ENCODE measurements around the gene C17orf58. TPM values are rescaled to one million over a fixed set of nuclear protein-coding genes. Genes with fewer than 3 reads are reported as not detected.

Gene C17orf58
- total and polyA plus RNA-seq, 9 of the 15 experiments (the other 6 are each of a cell fraction or from before 2014, with no cell fraction given), result 8.6 to 37.4 (median 27.6) TPM

DNA sequence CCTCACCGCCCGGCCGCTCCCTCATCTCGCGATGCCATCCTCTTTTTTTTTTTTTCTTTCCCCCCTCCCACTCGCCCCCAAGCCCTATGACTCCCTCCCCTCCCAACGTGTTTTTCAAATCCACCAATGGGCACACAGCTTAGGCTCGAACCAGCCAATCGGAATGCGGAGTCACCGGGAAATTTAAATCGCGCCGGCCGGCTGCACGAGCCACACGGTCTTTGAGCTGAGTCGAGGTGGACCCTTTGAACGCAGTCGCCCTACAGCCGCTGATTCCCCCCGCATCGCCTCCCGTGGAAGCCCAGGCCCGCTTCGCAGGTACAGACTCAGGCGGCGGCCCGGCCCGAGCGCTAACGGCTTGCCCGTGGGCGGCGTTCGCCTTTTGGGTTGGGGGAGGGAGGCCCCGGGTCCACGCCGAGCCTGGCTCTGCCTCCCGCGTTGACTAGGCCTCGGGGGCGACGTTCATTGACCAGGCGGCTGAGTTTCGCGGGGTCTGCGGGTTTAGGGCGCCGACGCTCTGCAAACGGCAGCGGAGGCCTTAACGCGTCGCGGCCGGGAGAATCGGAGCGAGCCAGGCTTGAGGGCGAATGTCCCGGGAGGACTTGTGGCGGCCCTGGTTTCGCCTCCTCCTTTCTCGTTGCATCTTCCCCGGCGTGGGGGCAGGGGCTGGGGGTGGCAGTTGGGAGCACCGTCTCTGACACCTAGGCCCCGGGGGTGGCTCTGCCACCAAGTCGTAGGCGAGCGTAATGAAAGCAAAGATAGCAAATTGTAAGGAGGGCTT, 39.4 kb upstream of the C17orf58 start, which contains the start of gene KPNA2 (continued):
- TF ChIP-seq, protein P1, sequence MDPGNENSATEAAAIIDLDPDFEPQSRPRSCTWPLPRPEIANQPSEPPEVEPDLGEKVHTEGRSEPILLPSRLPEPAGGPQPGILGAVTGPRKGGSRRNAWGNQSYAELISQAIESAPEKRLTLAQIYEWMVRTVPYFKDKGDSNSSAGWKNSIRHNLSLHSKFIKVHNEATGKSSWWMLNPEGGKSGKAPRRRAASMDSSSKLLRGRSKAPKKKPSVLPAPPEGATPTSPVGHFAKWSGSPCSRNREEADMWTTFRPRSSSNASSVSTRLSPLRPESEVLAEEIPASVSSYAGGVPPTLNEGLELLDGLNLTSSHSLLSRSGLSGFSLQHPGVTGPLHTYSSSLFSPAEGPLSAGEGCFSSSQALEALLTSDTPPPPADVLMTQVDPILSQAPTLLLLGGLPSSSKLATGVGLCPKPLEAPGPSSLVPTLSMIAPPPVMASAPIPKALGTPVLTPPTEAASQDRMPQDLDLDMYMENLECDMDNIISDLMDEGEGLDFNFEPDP (CRISPR knock-in tag; IDR thresholded peaks at IDR 0.05), result no peak
- TF ChIP-seq, protein P2, sequence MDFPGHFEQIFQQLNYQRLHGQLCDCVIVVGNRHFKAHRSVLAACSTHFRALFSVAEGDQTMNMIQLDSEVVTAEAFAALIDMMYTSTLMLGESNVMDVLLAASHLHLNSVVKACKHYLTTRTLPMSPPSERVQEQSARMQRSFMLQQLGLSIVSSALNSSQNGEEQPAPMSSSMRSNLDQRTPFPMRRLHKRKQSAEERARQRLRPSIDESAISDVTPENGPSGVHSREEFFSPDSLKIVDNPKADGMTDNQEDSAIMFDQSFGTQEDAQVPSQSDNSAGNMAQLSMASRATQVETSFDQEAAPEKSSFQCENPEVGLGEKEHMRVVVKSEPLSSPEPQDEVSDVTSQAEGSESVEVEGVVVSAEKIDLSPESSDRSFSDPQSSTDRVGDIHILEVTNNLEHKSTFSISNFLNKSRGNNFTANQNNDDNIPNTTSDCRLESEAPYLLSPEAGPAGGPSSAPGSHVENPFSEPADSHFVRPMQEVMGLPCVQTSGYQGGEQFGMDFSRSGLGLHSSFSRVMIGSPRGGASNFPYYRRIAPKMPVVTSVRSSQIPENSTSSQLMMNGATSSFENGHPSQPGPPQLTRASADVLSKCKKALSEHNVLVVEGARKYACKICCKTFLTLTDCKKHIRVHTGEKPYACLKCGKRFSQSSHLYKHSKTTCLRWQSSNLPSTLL (IDR thresholded peaks at IDR 0.05), result no peak
- TF ChIP-seq CHD2 (IDR thresholded peaks at IDR 0.05; ENCODE audit: low read depth, low read length) (peak; percentile 95), RAD21 (CRISPR knock-in tag; conservative IDR thresholded peaks at IDR 0.05 in 1 of 2, IDR thresholded peaks at IDR 0.05 in 1 of 2) (no peak), SAFB (IDR thresholded peaks at IDR 0.05; ENCODE audit: borderline replicate concordance, low read depth, low read length) (no peak), BHLHE40 (IDR thresholded peaks at IDR 0.05; ENCODE audit: low read length) (peak; percentile 90), ZNF124 (CRISPR knock-in tag; IDR thresholded peaks at IDR 0.05) (no peak), PTBP1 (IDR thresholded peaks at IDR 0.05; ENCODE audit: low read depth, low read length) (no peak), SRSF7 (optimal IDR thresholded peaks at IDR 0.05; ENCODE audit: low read depth, low read length) (no peak), TEAD1 (CRISPR knock-in tag; IDR thresholded peaks at IDR 0.05) (peak in 1 of 2 experiments; percentile 90; a peak in 2 of 4 replicates), RBM17 (IDR thresholded peaks at IDR 0.05; ENCODE audit: borderline replicate concordance, low read depth, low read length) (no peak)
- TF ChIP-seq, protein P3, sequence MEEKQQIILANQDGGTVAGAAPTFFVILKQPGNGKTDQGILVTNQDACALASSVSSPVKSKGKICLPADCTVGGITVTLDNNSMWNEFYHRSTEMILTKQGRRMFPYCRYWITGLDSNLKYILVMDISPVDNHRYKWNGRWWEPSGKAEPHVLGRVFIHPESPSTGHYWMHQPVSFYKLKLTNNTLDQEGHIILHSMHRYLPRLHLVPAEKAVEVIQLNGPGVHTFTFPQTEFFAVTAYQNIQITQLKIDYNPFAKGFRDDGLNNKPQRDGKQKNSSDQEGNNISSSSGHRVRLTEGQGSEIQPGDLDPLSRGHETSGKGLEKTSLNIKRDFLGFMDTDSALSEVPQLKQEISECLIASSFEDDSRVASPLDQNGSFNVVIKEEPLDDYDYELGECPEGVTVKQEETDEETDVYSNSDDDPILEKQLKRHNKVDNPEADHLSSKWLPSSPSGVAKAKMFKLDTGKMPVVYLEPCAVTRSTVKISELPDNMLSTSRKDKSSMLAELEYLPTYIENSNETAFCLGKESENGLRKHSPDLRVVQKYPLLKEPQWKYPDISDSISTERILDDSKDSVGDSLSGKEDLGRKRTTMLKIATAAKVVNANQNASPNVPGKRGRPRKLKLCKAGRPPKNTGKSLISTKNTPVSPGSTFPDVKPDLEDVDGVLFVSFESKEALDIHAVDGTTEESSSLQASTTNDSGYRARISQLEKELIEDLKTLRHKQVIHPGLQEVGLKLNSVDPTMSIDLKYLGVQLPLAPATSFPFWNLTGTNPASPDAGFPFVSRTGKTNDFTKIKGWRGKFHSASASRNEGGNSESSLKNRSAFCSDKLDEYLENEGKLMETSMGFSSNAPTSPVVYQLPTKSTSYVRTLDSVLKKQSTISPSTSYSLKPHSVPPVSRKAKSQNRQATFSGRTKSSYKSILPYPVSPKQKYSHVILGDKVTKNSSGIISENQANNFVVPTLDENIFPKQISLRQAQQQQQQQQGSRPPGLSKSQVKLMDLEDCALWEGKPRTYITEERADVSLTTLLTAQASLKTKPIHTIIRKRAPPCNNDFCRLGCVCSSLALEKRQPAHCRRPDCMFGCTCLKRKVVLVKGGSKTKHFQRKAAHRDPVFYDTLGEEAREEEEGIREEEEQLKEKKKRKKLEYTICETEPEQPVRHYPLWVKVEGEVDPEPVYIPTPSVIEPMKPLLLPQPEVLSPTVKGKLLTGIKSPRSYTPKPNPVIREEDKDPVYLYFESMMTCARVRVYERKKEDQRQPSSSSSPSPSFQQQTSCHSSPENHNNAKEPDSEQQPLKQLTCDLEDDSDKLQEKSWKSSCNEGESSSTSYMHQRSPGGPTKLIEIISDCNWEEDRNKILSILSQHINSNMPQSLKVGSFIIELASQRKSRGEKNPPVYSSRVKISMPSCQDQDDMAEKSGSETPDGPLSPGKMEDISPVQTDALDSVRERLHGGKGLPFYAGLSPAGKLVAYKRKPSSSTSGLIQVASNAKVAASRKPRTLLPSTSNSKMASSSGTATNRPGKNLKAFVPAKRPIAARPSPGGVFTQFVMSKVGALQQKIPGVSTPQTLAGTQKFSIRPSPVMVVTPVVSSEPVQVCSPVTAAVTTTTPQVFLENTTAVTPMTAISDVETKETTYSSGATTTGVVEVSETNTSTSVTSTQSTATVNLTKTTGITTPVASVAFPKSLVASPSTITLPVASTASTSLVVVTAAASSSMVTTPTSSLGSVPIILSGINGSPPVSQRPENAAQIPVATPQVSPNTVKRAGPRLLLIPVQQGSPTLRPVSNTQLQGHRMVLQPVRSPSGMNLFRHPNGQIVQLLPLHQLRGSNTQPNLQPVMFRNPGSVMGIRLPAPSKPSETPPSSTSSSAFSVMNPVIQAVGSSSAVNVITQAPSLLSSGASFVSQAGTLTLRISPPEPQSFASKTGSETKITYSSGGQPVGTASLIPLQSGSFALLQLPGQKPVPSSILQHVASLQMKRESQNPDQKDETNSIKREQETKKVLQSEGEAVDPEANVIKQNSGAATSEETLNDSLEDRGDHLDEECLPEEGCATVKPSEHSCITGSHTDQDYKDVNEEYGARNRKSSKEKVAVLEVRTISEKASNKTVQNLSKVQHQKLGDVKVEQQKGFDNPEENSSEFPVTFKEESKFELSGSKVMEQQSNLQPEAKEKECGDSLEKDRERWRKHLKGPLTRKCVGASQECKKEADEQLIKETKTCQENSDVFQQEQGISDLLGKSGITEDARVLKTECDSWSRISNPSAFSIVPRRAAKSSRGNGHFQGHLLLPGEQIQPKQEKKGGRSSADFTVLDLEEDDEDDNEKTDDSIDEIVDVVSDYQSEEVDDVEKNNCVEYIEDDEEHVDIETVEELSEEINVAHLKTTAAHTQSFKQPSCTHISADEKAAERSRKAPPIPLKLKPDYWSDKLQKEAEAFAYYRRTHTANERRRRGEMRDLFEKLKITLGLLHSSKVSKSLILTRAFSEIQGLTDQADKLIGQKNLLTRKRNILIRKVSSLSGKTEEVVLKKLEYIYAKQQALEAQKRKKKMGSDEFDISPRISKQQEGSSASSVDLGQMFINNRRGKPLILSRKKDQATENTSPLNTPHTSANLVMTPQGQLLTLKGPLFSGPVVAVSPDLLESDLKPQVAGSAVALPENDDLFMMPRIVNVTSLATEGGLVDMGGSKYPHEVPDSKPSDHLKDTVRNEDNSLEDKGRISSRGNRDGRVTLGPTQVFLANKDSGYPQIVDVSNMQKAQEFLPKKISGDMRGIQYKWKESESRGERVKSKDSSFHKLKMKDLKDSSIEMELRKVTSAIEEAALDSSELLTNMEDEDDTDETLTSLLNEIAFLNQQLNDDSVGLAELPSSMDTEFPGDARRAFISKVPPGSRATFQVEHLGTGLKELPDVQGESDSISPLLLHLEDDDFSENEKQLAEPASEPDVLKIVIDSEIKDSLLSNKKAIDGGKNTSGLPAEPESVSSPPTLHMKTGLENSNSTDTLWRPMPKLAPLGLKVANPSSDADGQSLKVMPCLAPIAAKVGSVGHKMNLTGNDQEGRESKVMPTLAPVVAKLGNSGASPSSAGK (IDR thresholded peaks at IDR 0.05), result peak; percentile 54; the same call in 1 of the 2 replicates
